ENCODE measurements around the gene VGF.
A peak's percentile ranks its signal among the peaks of the same experiment; 100 is the strongest.
"Not testable (repeated sequence)": the region's sequence is repeated elsewhere in the genome, so short reads cannot be mapped to it uniquely, and the experiment has no call there.

The VGF gene

GRCh38 chr7:101165075-101165957 lies at the start of gene VGF:
TSS of gene VGF (minus strand) at chr7:101165569. CDS start at chr7:101164843, 726 bp downstream.
- peak; percentile 72 for FAIRE-seq
- DNase-seq (ENCODE audit: insufficient read length, low spot score): peak; percentile 96

- no peak for FAIRE-seq
- no peak for DNase-seq (ENCODE audit: insufficient read length, low spot score)
These were observed 46.6 kb upstream of the VGF start for GRCh38 chr7:101212014-101212413.

GRCh38 chr7:101211501-101211900 lies 46.1 kb upstream of the VGF start:
- no peak for DNase-seq (ENCODE audit: insufficient read length, low spot score)
- no peak for FAIRE-seq

GRCh38 chr7:101210143-101210542 lies 44.8 kb upstream of the VGF start:
- DNase-seq (ENCODE audit: insufficient read length, low spot score) (no peak), FAIRE-seq (no peak)

GRCh38 chr7:101208794-101209193 lies 43.4 kb upstream of the VGF start:
- no peak for DNase-seq (ENCODE audit: insufficient read length, low spot score)
- no peak for FAIRE-seq

- FAIRE-seq: no peak
- no peak for DNase-seq (ENCODE audit: insufficient read length, low spot score)
These were observed 42.1 kb upstream of the VGF start for GRCh38 chr7:101207459-101207858.

GRCh38 chr7:101206665-101207042 lies 41.3 kb upstream of the VGF start:
- FAIRE-seq (no peak), DNase-seq (ENCODE audit: insufficient read length, low spot score) (no peak)

GRCh38 chr7:101205901-101206664 lies 40.7 kb upstream of the VGF start:
- no peak for DNase-seq (ENCODE audit: insufficient read length, low spot score)
- no peak for FAIRE-seq

GRCh38 chr7:101203740-101204738 lies 38.7 kb upstream of the VGF start:
- DNase-seq (ENCODE audit: insufficient read length, low spot score): not testable (repeated sequence)
- peak; percentile 64 for FAIRE-seq

- FAIRE-seq (no peak), DNase-seq (ENCODE audit: insufficient read length, low spot score) (no peak)
These were observed 37.2 kb upstream of the VGF start for GRCh38 chr7:101202603-101202918.

- no peak for FAIRE-seq
These were observed 36.6 kb upstream of the VGF start for GRCh38 chr7:101201695-101202602.

GRCh38 chr7:101200862-101201599 lies 35.7 kb upstream of the VGF start, which contains the start of gene MOGAT3:
TSS of gene MOGAT3 (minus strand) at chr7:101201036. CDS start at chr7:101200854, 182 bp downstream.
- DNase-seq (ENCODE audit: insufficient read length, low spot score) (no peak), FAIRE-seq (no peak)

More at GRCh38 chr7:101201695-101202602, 36.6 kb upstream of the VGF start:
- no peak for DNase-seq (ENCODE audit: insufficient read length, low spot score)

- FAIRE-seq: no peak
These were observed 35.1 kb upstream of the VGF start for GRCh38 chr7:101200504-101200861.

GRCh38 chr7:101199522-101199921 lies 34.2 kb upstream of the VGF start:
- not testable (repeated sequence) for FAIRE-seq

More at GRCh38 chr7:101200504-101200861, 35.1 kb upstream of the VGF start:
- DNase-seq (ENCODE audit: insufficient read length, low spot score): no peak

GRCh38 chr7:101198476-101198875 lies 33.1 kb upstream of the VGF start:
- no peak for DNase-seq (ENCODE audit: insufficient read length, low spot score)
- no peak for FAIRE-seq

More at GRCh38 chr7:101199522-101199921, 34.2 kb upstream of the VGF start:
- DNase-seq (ENCODE audit: insufficient read length, low spot score): not testable (repeated sequence)

- DNase-seq (ENCODE audit: insufficient read length, low spot score): no peak
- no peak for FAIRE-seq
These were observed 32.6 kb upstream of the VGF start for GRCh38 chr7:101197991-101198390.

- no peak for DNase-seq (ENCODE audit: insufficient read length, low spot score)
- no peak for FAIRE-seq
These were observed 30.5 kb upstream of the VGF start for GRCh38 chr7:101195884-101196283.

- DNase-seq (ENCODE audit: insufficient read length, low spot score): no peak
- FAIRE-seq: no peak
These were observed 23.7 kb upstream of the VGF start for GRCh38 chr7:101189109-101189508.

Data from GM19239 (cell line).